ENCODE data around the gene ECD. TPM values are rescaled to one million over a fixed set of nuclear protein-coding genes. Genes with fewer than 3 reads are reported as not detected.

The ECD gene
- polyA plus RNA-seq, 3 donors: 14.1 to 20.2 (median 16.7) TPM

DNA sequence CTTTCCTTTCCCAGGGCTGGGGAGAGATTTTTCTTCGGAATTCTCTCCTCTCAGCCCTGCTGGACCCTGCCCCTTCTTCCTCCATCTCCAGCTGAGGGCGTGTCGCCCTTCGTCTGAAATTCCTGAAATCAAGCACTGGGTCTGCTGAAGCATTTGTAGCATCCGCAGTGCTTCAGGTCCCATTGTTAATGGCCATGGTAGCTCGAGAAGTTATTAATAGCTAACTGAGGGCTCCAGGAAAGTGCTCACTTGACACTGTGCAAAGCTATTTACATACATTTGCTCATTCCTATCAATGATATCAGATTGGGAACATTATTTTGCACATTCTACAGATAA is 626 bp upstream of the ECD start:
- peak overlapping the region; percentile 94 to 98 (median 97) for H3K4me3 ChIP-seq (replicated peaks in 1 of 3; ENCODE audit: low read depth in 2 of 3, low read length in 3 of 3)
- no peaks in the 10 kb centered on the region for H3K27me3 ChIP-seq (ENCODE audit: control insufficient read depth in 2 of 2, insufficient read depth in 2 of 2, low read length in 2 of 2)
- Mint-ChIP-seq H3K4me1 (peaks cover 21% of the 10 kb centered on the region), H3K9me3 (peaks cover 0 to 7% (median 0%) of the 10 kb centered on the region in 7 donors), H3K36me3 (peaks cover 9 to 16% of the 10 kb centered on the region in 2 donors), H3K27me3 (ENCODE audit: low read depth in 3 of 3) (peaks cover 0 to 3% (median 0%) of the 10 kb centered on the region in 3 donors), H3K4me3 (peak overlapping the region; percentile 98 to 99), H3K27ac (peak overlapping the region; percentile 93 to 100 (median 99))
- H3K79me2 ChIP-seq (ENCODE audit: insufficient read depth, low read length): peaks cover 56% of the 10 kb centered on the region
- H4K20me1 ChIP-seq (ENCODE audit: insufficient read depth, low read length): no peaks in the 10 kb centered on the region
- no CpG with 5 or more reads among the region's 6 CpGs for WGBS (ENCODE audit: insufficient coverage)
- peak overlapping the region; percentile 97 for H2AFZ ChIP-seq (ENCODE audit: insufficient read depth, low read depth, low read length, poor library complexity, severe bottlenecking)
- H3K4me2 ChIP-seq (replicated peaks; ENCODE audit: extremely low read depth, low read length, poor library complexity, severe bottlenecking): peak overlapping the region; percentile 96
- H3K4me1 ChIP-seq (ENCODE audit: control insufficient read depth in 1 of 2, insufficient read depth in 2 of 2, low read length in 2 of 2): peaks cover 14 to 26% of the 10 kb centered on the region in 2 donors
- DNase-seq: no peak
- peak overlapping the region; percentile 95 for H3K9ac ChIP-seq (ENCODE audit: insufficient read depth, low read length, poor library complexity, severe bottlenecking)
- TF ChIP-seq, protein P1, sequence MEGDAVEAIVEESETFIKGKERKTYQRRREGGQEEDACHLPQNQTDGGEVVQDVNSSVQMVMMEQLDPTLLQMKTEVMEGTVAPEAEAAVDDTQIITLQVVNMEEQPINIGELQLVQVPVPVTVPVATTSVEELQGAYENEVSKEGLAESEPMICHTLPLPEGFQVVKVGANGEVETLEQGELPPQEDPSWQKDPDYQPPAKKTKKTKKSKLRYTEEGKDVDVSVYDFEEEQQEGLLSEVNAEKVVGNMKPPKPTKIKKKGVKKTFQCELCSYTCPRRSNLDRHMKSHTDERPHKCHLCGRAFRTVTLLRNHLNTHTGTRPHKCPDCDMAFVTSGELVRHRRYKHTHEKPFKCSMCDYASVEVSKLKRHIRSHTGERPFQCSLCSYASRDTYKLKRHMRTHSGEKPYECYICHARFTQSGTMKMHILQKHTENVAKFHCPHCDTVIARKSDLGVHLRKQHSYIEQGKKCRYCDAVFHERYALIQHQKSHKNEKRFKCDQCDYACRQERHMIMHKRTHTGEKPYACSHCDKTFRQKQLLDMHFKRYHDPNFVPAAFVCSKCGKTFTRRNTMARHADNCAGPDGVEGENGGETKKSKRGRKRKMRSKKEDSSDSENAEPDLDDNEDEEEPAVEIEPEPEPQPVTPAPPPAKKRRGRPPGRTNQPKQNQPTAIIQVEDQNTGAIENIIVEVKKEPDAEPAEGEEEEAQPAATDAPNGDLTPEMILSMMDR (IDR thresholded peaks at IDR 0.05): no peak
- no peaks in the 10 kb centered on the region for H3K9me3 ChIP-seq (replicated peaks in 1 of 2; ENCODE audit: control insufficient read depth in 1 of 2, insufficient read depth in 1 of 2, low read length in 2 of 2)
- H3K27ac ChIP-seq (ENCODE audit: low read depth in 1 of 2, low read length in 2 of 2): peak overlapping the region; percentile 96 to 100
- peaks cover 3 to 10% of the 10 kb centered on the region in 2 donors for H3K36me3 ChIP-seq (replicated peaks in 1 of 2; ENCODE audit: control insufficient read depth in 1 of 2, insufficient read depth in 2 of 2, low read length in 2 of 2)
- intact Hi-C loops (cut with micrococcal nuclease): loop anchor here (5.0 to 10.0 kb wide), 4 partner anchors 54 to 816 kb away; partner anchors contain the start of genes DNAJB12 (in 1 of the 2), DNAJC9 (in 1 of the 2), NUDT13 (in 1 of the 2) and P4HA1 (in 1 of the 2)

DNA sequence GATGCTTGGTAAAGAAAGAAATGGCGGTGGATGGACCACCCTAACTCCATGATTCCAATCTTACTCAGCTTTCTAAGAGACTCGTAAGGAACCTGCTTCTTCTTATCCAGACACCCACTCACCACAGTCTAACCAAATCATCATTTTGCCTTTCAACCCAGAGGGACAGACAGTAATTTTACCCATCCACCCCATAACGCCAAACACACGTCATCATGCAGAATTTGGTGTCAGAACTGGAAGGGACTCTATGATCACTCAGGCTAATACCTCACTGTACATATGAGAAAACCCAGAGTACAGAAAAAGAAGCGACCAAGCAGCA is 388 bp downstream of the ECD start:
- Histone ChIP-seq H3K9me3 (replicated peaks in 1 of 2; ENCODE audit: control insufficient read depth in 1 of 2, insufficient read depth in 1 of 2, low read length in 2 of 2) (no peaks in the 10 kb centered on the region), H3K9ac (ENCODE audit: insufficient read depth, low read length, poor library complexity, severe bottlenecking) (peak overlapping the region; percentile 95), H4K20me1 (ENCODE audit: insufficient read depth, low read length) (peaks cover 6% of the 10 kb centered on the region), H3K4me3 (replicated peaks in 1 of 3; ENCODE audit: low read depth in 2 of 3, low read length in 3 of 3) (peak overlapping the region; percentile 94 to 98 (median 97)), H3K79me2 (ENCODE audit: insufficient read depth, low read length) (peaks cover 66% of the 10 kb centered on the region), H3K27ac (ENCODE audit: low read depth in 1 of 2, low read length in 2 of 2) (peak overlapping the region; percentile 96 to 100), H3K4me1 (ENCODE audit: control insufficient read depth in 1 of 2, insufficient read depth in 2 of 2, low read length in 2 of 2) (peaks cover 14 to 26% of the 10 kb centered on the region in 2 donors), H3K4me2 (replicated peaks; ENCODE audit: extremely low read depth, low read length, poor library complexity, severe bottlenecking) (peak overlapping the region; percentile 96), H3K27me3 (ENCODE audit: control insufficient read depth in 2 of 2, insufficient read depth in 2 of 2, low read length in 2 of 2) (no peaks in the 10 kb centered on the region), H3K36me3 (replicated peaks in 1 of 2; ENCODE audit: control insufficient read depth in 1 of 2, insufficient read depth in 2 of 2, low read length in 2 of 2) (peaks cover 8 to 20% of the 10 kb centered on the region in 2 donors), H2AFZ (ENCODE audit: insufficient read depth, low read depth, low read length, poor library complexity, severe bottlenecking) (peak overlapping the region; percentile 97)
- DNase-seq: peak in 1 of 3 donors; percentile 28
- H3K27ac Mint-ChIP-seq: peak overlapping the region; percentile 99 to 100 (median 100)
- intact Hi-C loops (cut with micrococcal nuclease): loop anchor here (5.0 to 10.0 kb wide), 4 partner anchors 53 to 815 kb away; partner anchors contain the start of genes DNAJB12 (in 1 of the 2), DNAJC9 (in 1 of the 2), NUDT13 (in 1 of the 2) and P4HA1 (in 1 of the 2)
- peaks cover 0 to 7% (median 0%) of the 10 kb centered on the region in 7 donors for H3K9me3 Mint-ChIP-seq
- H3K27me3 Mint-ChIP-seq (ENCODE audit: low read depth in 3 of 3): peaks cover 0 to 3% (median 0%) of the 10 kb centered on the region in 3 donors
- H3K36me3 Mint-ChIP-seq: peaks cover 13 to 21% of the 10 kb centered on the region in 2 donors
- WGBS (ENCODE audit: insufficient coverage): 7% methylated on average over 4 of the region's 5 CpGs
- H3K4me3 Mint-ChIP-seq: peak overlapping the region; percentile 98 to 99
- peaks cover 25% of the 10 kb centered on the region for H3K4me1 Mint-ChIP-seq
- TF ChIP-seq, protein P1 (IDR thresholded peaks at IDR 0.05): no peak
